Activated T-helper 1 cell treated with Interleukin-2 at 50 U/mL for 16 hours (primary cell): Measurements from ENCODE around the gene AUTS2.

Source experiments
- DNase-seq: peaks from one replicate; pipeline ENCODE4 v3.0.0-alpha.2; 2020; ENCODE audit warnings: low read depth

Gene AUTS2

DNA sequence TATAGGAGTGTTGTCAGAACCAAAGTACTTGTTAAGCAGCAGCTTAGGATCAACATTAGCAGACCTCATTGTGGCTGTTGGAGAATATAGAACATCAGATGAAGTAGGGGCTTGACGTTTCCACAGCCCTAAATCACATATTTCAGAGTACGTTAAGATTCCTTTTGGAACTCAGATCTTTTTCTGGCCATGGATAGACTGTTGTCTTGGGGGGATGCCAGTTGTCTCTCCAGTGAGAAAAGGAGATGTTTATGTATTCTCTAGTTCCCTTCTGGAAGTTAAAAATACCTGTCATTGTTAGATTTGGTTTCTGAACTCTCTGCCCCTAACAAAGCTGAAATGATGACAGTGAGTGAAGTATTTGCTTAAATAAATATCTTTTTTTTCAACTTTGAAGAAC lies 191.3 kb downstream of the AUTS2 start:
- DNase-seq = no peak

DNA sequence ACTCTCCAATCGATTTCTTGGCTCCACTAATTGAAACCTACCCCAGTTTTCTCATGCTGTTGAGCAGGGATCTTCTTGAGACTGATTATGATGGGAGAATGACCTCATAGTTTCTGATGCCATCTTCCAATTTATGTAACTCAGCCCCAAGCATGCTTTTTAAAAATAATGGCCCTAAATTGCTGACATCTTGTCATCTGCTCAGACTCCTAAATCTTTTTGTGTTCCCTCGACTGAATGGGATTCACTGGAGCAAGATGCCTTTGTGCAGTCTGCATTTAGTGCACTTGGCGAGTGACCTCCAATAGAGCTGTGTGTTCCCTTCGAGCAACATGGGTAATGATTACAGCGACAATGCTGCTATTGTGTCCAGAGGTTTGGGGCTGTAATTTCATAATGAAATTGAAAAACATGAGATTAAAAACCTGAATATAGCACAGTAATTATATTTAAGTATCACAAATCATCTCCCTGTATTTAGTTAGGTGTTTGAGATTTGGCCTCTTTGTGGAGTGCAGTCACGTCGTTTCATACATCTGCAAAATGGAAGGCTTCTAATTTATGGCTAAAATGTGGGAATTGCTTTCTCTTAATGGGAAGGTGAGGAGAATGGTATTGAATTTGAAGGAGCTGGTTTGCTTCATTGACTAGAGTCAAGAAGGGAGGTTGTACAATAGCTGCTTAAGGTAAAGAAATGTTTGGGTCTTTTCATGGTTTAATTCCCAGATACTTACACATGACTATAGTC lies 192.9 kb downstream of the AUTS2 start:
- no peak for DNase-seq

GRCh38 chr7:69791739-69792138 lies 193.5 kb downstream of the AUTS2 start:
- no peak for DNase-seq

- no peak for DNase-seq
Measured at GRCh38 chr7:69795932-69796331, 197.7 kb downstream of the AUTS2 start.

DNA sequence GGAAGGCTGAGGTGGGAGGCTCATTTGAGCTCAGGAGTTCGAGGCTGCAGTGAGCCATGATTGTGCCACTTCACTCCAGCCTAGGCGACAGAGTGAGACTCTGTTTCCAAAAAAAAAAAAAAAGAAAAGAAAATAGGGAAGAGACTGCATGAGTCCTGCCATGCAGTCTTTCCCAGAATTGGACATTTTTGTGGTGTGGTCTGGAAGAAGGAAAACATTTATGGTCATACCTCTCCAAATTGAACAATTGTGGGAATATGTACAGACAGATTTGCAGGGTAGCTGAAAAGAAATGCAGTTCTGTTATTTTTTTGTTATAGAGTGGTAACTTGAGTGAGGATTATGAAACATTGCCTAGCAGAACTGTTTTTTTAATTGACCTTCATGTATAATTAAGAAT lies 198.1 kb downstream of the AUTS2 start:
- no peak for DNase-seq

- DNase-seq = no peak
Measured at GRCh38 chr7:69799048-69799697, 200.9 kb downstream of the AUTS2 start.

DNA sequence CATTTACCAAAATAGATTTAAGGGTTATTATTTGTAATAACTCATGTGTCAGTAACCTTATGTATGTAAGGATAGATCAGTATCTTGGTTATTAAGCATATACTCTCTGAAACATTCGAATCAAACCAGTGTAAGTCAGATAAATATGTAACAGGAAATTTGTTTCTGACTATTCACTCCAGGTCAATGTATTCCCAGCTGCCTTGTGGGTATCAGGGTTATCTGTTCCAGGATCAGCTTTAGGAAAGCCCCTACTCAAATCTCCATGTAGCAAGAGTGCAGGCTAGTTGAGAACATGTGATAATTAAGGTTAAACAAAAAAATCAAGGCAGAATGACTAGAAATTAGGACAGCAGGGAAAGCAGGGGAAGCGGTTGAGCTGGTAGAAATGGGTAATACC lies 201.7 kb downstream of the AUTS2 start:
- DNase-seq = no peak

GRCh38 chr7:69800495-69800894 lies 202.2 kb downstream of the AUTS2 start:
- no peak for DNase-seq

DNA sequence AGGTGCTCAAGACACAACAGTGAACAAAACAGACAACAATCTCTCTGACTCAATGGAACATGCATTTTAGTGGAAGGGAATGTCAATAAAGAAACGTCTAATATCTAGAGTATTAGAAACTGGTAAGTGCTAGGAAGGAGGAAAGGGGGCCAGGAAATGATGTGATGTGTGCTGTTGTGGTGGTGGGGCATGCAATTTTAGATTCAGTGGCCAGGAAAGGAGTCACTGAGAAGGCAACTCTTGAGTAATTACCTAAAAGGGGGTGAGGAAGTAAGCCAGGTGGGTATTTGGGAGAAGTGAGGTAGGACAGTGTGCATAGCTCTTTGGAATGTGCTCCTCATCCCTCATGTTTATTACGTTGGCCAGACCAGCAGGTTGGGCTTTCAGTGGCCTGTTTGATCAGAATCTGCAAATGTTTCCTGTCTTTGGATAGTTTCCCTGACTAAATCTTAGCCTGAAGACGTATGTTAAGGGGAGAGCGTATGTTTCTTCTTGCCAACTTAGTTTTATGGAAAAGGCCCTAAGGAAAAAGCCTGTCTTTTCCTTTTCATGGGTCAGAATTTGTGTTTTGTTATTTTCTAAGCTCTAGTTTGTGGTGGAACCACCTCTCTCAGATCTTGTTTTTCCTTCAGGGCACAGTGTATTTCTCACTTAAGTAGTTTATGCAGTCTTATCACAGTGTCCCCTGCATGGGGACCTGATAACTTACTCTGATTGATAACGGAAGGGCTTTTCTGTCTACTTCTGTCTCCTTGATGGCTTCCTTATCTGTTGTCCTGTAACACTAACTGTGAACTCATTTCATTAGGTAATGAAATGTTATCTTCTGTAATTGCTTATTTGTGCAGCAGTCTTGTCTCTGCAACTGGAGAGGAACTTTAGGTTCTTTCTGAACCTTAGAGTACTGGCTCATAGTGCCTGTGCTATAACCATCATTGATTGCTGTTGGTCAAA lies 203.7 kb downstream of the AUTS2 start:
- no peak for DNase-seq

GRCh38 chr7:69803699-69804516 lies 205.6 kb downstream of the AUTS2 start:
- DNase-seq = no peak

- no peak for DNase-seq
Measured at GRCh38 chr7:69804962-69805361, 206.7 kb downstream of the AUTS2 start.

- no peak for DNase-seq
Measured at GRCh38 chr7:69808391-69808790, 210.1 kb downstream of the AUTS2 start.

DNA sequence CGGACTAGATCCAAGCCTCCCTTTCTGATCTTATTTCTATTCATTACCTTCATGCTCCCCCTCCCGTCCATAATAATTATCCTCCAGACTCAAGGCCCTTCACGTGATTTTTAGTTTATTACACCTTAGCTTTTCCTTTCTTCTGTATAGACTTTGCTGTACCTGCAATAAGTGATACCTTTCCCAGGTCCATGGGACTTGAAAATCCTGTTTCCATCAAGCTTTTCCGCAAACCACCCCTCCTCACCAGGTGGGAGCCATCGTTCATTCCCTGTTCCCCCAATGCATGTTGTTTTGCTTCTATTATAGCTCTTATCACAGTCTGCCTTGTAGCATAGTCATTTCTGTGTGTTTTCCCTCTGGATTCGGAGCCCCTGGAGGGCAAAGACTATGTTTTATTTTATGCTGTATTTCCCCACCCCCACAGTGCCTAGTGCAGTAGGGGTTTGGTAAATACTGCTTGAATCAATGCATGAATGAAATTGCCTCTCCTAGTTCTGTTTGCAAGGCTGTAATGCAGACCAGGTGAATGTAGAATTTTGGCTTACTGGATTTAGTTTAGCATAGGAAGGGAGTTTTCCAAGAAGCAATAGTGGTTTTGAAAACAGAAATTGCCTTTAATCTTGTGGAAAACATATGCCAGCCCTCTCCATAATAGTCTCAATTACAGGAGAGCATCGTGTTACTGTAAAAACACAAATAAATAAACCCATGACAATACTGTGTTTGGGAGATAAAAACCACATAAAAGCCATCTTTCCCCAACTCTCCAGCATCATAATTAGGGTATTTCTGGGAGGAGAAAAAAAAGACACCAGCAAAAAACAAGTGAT lies 213.4 kb downstream of the AUTS2 start:
- no peak for DNase-seq

GRCh38 chr7:69812756-69813155 lies 214.5 kb downstream of the AUTS2 start:
- no peak for DNase-seq

DNA sequence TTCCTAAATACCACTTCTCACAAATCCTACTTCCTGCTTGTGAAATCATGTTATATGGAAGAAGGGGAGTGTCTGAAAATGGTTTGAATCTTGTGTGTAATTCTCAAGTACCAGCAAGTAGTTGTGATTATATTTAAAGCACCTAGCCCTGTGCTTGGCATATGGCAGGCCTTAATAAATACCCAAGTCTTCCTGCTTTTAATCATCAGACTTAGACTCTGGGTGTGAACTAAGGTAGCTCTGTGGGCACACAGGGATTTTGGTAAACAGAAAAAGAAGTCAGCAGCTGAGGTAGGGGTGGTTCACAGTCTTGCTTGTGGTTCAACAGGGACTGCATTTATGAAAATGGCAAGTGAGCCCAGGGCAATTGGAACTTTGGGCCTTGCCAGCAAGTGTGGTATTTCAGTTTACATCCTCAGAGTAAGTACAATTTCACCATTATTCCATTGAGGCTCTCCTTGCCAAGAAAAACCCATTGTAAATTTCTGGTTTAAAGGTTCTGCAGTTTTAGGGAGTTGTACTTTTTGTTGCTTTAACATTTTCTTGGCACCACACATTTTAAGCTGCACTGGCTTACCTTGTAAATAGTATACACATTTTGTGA lies 215.5 kb downstream of the AUTS2 start:
- no peak for DNase-seq

GRCh38 chr7:69814421-69814962 lies 216.2 kb downstream of the AUTS2 start:
- DNase-seq = no peak

DNA sequence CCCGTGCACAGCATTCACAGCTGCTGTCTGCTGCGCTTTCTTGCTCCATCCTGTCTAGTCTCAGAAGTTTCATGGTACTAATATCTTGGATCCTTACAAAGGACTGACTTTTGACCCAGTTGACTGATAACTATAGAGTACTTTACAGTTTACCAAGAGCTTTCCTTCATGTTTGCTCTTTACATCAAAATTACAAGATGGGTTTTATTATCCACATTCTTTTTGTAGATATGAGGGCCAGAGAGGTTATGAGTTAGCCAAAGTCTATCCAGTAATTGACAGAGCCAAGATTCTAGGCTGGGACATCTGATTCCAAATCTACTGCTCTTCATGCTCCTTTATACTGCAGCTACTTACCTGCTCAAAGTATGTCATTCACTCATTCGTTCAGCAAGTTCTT lies 218.2 kb downstream of the AUTS2 start:
- no peak for DNase-seq

- DNase-seq = no peak
Measured at GRCh38 chr7:69817121-69817520, 218.8 kb downstream of the AUTS2 start.

DNA sequence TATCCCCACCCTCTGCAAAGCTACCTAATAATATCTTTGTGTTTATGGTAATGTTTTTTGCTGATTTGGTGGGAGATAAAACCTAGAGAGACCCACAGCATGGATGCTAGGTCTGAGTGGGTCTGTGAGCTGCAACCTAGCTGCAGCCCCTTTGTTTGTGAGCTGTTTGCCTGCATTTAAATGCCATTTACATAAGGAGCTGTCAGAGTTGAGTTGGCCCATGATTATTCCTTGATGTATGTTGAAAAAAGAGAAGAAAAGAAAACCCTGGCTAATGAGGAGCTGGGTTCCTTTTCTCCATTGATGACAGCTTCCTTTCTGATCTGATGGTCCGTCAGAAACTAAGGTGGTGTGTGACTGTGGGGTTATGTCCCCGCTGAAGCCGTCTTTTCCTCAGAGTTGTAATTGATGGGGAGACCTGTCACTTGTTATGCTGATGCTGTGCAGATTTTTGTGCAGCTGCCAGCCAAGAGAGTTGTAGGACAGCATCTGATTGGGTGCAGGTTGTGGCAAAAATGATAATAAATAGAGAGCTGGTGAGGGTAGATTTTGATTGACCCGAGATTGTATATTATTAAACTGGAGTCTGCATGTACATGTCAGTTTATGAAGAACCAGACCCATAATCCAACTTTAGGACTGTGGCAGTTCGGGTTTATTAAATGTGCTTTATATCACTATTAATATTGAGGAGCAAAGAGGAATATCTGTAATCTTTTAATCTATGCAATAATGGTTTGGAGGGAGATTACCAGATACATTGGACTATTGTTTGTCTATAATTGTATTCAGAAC lies 219.8 kb downstream of the AUTS2 start:
- DNase-seq = no peak
